ENCODE measurements around the gene RBP5.
A peak's percentile ranks its signal among the peaks of the same experiment; 100 is the strongest.
"Not testable (repeated sequence)": the region's sequence is repeated elsewhere in the genome, so short reads cannot be mapped to it uniquely, and the experiment has no call there.

Gene RBP5

GRCh38 chr12:7122811-7123769, 5.6 kb downstream of the RBP5 start:
- DNase-seq (ENCODE audit: low read depth in 2 of 2), result no peak

GRCh38 chr12:7121324-7121723, 7.4 kb downstream of the RBP5 start:
- no peak for DNase-seq (ENCODE audit: low read depth in 2 of 2)

DNA sequence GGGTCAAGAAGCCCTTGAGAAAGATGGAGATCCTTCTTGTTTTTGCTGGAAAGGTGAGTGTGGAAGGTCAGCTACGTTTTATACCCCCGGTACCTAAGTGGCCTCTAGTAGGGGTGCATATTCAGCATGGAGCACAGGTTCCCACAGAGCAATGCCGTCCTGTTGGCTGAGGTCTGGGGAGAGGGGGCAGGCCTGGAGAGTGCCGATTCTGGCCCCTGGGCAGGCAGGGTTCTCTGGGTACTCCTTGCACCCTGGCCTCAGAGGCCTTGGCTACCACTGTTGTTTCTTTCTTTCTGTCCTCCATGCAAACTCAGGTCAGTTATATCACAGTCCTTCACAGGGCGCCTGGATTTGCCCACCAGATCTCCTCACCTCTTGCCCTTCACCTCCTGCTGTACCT, 8.5 kb downstream of the RBP5 start:
- DNase-seq (ENCODE audit: low read depth in 2 of 2), result no peak

DNA sequence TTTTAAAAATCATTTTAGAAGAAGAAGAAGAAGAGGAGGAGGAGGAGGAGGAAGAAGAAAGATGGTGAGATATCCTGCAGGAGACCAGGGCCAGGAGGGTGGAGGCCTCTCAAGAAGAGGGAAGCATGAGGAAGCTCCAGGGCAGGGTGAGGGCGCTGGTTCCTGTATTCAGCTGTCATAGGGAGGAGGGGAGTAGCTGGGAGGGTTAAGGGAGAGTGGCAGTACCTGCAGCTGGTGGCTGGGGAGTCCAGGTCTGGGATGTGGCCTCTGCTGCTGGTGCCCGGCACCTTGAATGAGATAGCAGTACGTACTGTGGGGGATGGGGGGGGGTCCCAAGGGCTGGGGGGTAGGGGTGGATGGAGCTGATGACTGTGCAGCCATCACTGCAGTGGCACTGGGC, 9.8 kb downstream of the RBP5 start:
- no peak for DNase-seq (ENCODE audit: low read depth in 2 of 2)

GRCh38 chr12:7117670-7118069, 11.0 kb downstream of the RBP5 start:
- no peak for DNase-seq (ENCODE audit: low read depth in 2 of 2)

- DNase-seq (ENCODE audit: low read depth in 2 of 2), result no peak
Observed at GRCh38 chr12:7116916-7117315, 11.8 kb downstream of the RBP5 start.

GRCh38 chr12:7116196-7116595, 12.5 kb downstream of the RBP5 start:
- DNase-seq (ENCODE audit: low read depth in 2 of 2), result no peak

GRCh38 chr12:7114851-7115250, 13.8 kb downstream of the RBP5 start:
- DNase-seq (ENCODE audit: low read depth in 2 of 2), result no peak

- DNase-seq (ENCODE audit: low read depth in 2 of 2), result no peak
Observed at GRCh38 chr12:7114008-7114407, 14.7 kb downstream of the RBP5 start.

DNA sequence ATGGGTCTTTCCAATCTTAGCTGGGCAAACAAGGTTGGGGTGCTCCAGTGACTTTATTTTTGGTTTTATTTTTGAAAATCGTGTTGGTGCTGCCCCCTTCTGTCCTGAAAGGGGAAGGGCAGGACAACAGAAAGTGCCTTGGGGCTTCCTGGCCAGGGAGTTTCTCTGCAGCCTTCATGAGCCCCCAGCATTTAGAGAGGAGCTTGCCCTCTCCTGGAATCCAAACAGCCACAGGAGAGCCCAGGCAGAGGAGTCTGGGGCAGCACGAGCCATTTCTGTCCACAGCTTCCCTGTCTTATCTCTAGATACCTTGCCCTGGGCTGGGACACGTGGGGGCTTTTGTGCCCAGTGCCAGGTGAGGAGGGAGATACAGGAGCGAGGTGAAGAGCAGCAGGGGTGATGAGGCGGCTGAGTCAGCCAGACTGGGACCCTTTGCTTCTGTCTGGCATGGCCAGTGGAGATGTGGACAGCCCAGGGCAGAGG, 15.3 kb downstream of the RBP5 start:
- DNase-seq (ENCODE audit: low read depth in 2 of 2), result no peak

DNA sequence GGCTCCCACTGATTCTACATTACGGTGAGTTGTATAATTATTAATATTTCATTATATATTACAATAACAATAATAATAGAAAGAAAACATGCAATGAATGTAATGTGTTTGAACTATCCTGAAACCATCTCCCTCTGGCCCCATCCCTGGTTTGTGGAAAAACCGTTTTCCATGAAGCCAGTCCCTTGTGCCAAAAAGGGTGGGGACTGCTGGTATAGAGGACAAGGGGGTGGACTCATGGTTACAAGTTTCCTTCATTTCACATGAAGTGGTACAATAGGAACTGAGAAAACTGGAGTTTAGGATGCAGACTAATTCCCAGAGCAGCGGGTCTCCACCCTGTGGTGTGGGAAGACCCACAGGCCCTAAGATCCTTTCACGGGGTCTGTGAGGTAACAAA, 16.6 kb downstream of the RBP5 start:
- DNase-seq (ENCODE audit: low read depth in 2 of 2), result no peak

GRCh38 chr12:7110661-7111060, 18.0 kb downstream of the RBP5 start:
- no peak for DNase-seq (ENCODE audit: low read depth in 2 of 2)

DNA sequence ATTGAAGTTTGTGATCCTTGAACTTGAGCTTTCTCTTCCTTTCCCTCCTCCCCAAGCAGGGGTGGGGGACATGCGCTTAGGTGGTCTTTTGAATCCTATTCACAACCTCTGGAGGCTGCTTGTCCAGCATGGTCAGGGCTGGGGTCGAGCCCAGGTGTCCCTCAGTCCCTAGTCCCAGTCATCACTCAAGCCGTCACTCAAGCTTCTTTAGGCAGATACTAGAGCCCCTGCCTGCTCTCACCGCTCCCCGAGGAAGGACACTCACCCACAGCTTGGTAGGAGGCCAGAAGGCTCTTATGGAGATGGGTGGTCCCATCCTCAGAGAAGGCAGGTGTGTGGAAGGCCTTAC, 19.1 kb downstream of the RBP5 start:
- DNase-seq (ENCODE audit: low read depth in 2 of 2), result no peak

DNA sequence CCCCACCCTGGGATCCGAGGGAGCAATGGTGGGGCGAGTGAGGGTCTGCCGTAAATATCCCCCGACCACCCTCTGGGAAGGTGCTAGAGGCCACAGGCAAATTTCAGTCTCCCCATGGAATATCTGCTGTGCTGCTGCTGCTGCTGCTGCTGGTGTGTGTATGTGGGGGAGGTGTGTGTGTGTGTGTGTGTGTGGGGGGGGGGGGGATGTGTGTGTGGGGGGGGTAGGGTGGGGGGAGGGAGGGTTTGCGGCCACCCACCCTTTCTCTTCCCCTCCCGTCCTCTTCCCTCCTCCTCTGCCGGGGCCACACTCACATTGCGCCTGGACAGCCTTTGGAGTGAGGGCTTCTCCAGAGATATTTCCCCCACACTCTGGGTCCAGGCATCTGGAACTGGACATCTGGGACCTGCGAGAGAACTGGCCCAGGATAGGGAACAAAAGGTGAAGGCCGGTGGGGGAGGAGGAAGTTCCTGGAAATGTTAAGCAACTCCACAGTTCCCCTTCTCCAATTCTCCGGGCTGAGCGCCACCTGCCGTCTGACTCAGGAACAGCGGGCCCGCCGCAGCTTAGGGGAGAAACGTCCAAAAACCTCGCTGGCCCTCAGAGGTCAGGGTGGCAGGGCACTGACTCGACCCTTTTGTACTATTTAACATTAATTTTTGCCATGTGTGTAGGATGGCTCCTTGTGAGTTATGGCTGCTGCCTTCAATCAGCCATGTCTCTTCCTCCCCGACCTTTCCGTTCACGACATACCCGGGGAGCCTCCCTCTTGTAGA, 19.7 kb downstream of the RBP5 start, which contains the start of gene C1RL:
C1RL (minus strand) TSS at position 419 of the 776 bp plus-strand sequence; CDS start at position 385, 34 bp downstream.
- peak; percentile 84 to 87 for DNase-seq (ENCODE audit: low read depth in 2 of 2)

- peak; percentile 66 to 76 for DNase-seq (ENCODE audit: low read depth in 2 of 2)
Observed at GRCh38 chr12:7108003-7108795, 20.5 kb downstream of the RBP5 start.

- no peak for DNase-seq (ENCODE audit: low read depth in 2 of 2)
Observed at GRCh38 chr12:7107636-7108002, 21.1 kb downstream of the RBP5 start.

DNA sequence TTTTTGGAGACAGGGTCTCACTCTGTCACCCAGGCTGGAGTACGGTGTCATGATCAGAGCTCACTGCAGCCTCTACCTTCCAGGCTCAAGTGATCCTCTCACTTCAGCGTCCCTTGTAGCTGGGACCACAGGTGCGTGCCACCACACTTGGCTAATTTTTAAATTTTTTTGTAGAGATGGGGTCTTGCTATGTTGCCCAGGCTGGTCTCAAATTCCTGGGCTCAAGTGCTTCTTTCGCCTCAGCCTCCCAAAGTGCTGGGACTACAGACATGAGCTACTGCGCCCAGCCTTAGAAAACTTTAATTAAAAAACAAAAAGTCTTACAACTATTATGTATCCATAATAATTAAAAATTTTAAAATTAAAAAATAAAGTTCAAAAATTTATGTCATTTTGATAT, 21.5 kb downstream of the RBP5 start:
- not testable (repeated sequence) for DNase-seq (ENCODE audit: low read depth in 2 of 2)

DNA sequence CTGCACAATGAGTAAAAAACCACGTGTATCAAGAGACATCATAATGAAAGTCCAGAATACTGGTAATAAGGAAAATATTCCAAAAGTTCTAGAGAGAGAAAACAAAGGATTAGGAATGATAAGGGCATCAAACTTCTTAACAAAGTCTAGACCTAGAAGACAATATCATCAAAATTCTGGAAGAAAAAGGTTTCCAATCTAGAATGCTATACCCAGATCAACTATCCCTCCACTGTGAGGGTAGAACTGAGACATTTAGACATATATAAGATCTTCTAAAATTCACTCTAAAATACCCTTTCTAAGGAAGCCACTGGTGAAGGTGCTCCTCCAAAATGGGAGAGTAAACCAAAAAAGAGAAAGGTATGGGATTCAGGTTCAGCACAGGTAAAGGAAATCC, 22.6 kb downstream of the RBP5 start:
- DNase-seq (ENCODE audit: low read depth in 2 of 2), result no peak

- no peak for DNase-seq (ENCODE audit: low read depth in 2 of 2)
Observed at GRCh38 chr12:7103837-7104584, 24.7 kb downstream of the RBP5 start.

DNA sequence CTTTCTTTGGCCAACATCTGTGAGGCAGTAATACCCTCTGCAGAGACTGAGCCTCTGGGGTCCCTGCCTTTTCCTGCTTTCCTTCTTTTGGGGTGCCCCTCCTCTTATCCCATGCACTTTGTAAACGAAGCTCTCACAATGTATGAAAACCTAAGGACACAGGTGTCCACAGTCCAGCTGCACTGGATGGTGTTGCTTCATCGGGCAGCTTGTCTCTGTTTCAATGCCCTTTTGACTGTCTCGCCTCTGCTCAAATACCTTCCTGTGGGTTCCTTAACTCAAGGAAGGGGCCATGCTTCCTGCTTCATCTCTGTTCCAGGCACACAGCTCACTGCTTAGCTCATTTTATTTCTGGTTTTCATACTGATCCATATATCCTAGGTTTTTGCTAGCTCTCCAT, 26.1 kb downstream of the RBP5 start:
- DNase-seq (ENCODE audit: low read depth in 2 of 2), result no peak

- no peak for DNase-seq (ENCODE audit: low read depth in 2 of 2)
Observed at GRCh38 chr12:7101694-7102131, 27.0 kb downstream of the RBP5 start.

All from stimulated activated CD4-positive, alpha-beta T cell treated with anti-CD3 and anti-CD28 coated beads, Interleukin-4, amount 100 ng/mL, for 48 hours (primary cell).